ENCODE measurements around the gene KRTAP4-9. TPM values are rescaled to one million over a fixed set of nuclear protein-coding genes. Genes with fewer than 3 reads are reported as not detected.
"Not testable (repeated sequence)": the region's sequence is repeated elsewhere in the genome, so short reads cannot be mapped to it uniquely, and the experiment has no call there.

The KRTAP4-9 gene
- total and polyA plus RNA-seq, 9 donors = not detected

DNA sequence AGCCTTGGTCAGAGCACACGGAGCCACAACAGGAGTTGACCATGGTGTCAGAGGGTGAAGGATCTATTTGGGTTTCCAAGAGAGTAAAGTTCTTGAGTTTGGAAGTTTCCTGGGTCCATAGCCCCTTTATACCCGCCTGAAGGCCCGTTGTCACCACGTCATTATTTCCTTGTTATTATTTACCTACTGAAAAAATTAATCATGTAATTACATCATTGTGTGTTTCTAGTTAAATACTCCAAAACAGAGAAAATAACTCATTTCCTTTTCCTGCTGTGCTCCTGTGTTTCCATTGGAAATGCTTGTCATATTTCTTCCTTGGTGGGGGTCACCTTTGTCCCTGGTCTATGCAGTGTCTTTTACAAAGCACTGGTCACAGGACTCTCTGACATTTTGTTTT, 7.1 kb upstream of the KRTAP4-9 start, which contains the start of gene KRTAP4-8:
Gene KRTAP4-8 (minus strand): TSS at position 101 of the 400 bp plus-strand sequence. CDS start 58 bp downstream, at position 43.
- intact Hi-C loops (cut with DNase I) = no loop called here

GRCh38 chr17:41098481-41098880, 6.7 kb upstream of the KRTAP4-9 start:
- intact Hi-C loops (cut with DNase I) = no loop called here
- H3K4me3 ChIP-seq = no peak overlapping the region
- no peaks in the 10 kb centered on the region for H3K36me3 ChIP-seq
- no peaks in the 10 kb centered on the region for H3K27me3 ChIP-seq
- TF ChIP-seq, protein P1, sequence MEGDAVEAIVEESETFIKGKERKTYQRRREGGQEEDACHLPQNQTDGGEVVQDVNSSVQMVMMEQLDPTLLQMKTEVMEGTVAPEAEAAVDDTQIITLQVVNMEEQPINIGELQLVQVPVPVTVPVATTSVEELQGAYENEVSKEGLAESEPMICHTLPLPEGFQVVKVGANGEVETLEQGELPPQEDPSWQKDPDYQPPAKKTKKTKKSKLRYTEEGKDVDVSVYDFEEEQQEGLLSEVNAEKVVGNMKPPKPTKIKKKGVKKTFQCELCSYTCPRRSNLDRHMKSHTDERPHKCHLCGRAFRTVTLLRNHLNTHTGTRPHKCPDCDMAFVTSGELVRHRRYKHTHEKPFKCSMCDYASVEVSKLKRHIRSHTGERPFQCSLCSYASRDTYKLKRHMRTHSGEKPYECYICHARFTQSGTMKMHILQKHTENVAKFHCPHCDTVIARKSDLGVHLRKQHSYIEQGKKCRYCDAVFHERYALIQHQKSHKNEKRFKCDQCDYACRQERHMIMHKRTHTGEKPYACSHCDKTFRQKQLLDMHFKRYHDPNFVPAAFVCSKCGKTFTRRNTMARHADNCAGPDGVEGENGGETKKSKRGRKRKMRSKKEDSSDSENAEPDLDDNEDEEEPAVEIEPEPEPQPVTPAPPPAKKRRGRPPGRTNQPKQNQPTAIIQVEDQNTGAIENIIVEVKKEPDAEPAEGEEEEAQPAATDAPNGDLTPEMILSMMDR (IDR thresholded peaks at IDR 0.05) = no peak
- WGBS, 3 donors = 78 to 86% (median 80%) methylated on average over 6 of the region's 6 CpGs
- no peak for DNase-seq
- no peaks in the 10 kb centered on the region for H3K4me1 ChIP-seq (ENCODE audit: insufficient read depth)
- no peaks in the 10 kb centered on the region for H3K9me3 ChIP-seq
- no peak overlapping the region for H3K27ac ChIP-seq

More for the DNA sequence above, 7.1 kb upstream of the KRTAP4-9 start, which contains the start of gene KRTAP4-8:
- no peak for DNase-seq
- no peaks in the 10 kb centered on the region for H3K9me3 ChIP-seq
- no peak within 1 kb of the TSS for H3K27ac ChIP-seq
- 47 to 64% (median 55%) methylated on average over 4 of the region's 4 CpGs for WGBS, 3 donors
- H3K4me1 ChIP-seq (ENCODE audit: insufficient read depth) = no peaks in the 10 kb centered on the region
- H3K36me3 ChIP-seq = no peaks in the 10 kb centered on the region
- H3K4me3 ChIP-seq = no peak within 1 kb of the TSS
- TF ChIP-seq POLR2A (IDR thresholded peaks at IDR 0.05) = no peak
- no peaks in the 10 kb centered on the region for H3K27me3 ChIP-seq

DNA sequence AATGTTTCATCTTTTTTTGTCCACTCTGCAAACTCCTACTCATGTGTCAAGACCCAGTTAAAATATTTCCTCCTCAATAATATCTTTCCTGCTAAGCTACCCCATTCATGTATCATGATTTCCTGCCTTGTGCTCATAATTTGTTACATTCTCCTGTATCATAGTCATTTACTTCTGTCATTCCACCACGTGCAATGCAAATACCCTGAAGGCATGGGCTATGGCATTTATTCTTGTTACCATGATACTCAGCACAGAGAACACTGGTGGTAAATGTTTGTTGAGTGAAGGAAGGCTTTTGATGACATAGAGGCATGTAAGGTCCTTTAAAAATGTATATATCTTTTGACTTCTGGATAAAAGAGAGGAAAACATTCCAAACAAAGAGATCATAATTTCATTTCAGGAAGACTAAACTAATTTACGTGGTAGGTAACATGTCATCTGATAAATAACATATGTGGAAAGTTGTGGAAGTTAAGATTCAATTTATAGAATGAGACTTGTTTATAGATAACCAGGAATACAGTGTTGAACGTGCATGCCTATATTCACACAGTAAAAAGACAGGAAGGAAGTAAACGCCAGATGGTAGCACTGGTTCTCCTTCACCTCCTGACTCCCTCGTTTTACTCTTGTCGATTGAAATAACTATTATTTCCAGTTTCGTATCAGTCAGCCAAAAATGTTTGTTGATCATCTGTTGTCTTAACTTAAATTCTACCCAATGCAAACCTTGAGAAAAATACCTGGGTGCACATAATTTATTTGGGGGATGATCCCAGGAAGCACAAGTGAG, 5.3 kb upstream of the KRTAP4-9 start:
- intact Hi-C loops (cut with DNase I) = loop anchor here in 1 of 4 donors (5.0 kb wide), 1 partner anchor 67 kb away; the partner anchor contains the start of gene KRTAP4-3
- not testable (repeated sequence) for H3K4me3 ChIP-seq; H3K27me3 ChIP-seq; H3K4me1 ChIP-seq (ENCODE audit: insufficient read depth); H3K9me3 ChIP-seq; H3K36me3 ChIP-seq; H3K27ac ChIP-seq; DNase-seq
- 47 to 65% (median 57%) methylated on average over 7 of the region's 7 CpGs for WGBS, 3 donors

- 33 to 46% (median 39%) methylated on average over 9 to 10 of the region's 10 CpGs for WGBS, 3 donors
- TF ChIP-seq EP300 (IDR thresholded peaks at IDR 0.05) (no peak), POLR2A (IDR thresholded peaks at IDR 0.05) (no peak)
- TF ChIP-seq, protein P1 (IDR thresholded peaks at IDR 0.05) = no peak
- Histone ChIP-seq H3K36me3 (no peaks in the 10 kb centered on the region), H3K27me3 (no peaks in the 10 kb centered on the region), H3K4me3 (no peak within 1 kb of the TSS), H3K9me3 (no peaks in the 10 kb centered on the region), H3K4me1 (ENCODE audit: insufficient read depth) (no peaks in the 10 kb centered on the region), H3K27ac (no peak within 1 kb of the TSS)
- DNase-seq = no peak
- intact Hi-C loops (cut with DNase I) = loop anchor here in 1 of 4 donors (5.0 kb wide), 1 partner anchor 66 kb away; the partner anchor contains the start of gene KRTAP4-3
Observed at GRCh38 chr17:41101586-41102259, 3.5 kb upstream of the KRTAP4-9 start, which contains the start of gene KRTAP4-16. Gene KRTAP4-16 (minus strand): TSS chr17:41102209. CDS start chr17:41102209, 0 bp downstream.

DNA sequence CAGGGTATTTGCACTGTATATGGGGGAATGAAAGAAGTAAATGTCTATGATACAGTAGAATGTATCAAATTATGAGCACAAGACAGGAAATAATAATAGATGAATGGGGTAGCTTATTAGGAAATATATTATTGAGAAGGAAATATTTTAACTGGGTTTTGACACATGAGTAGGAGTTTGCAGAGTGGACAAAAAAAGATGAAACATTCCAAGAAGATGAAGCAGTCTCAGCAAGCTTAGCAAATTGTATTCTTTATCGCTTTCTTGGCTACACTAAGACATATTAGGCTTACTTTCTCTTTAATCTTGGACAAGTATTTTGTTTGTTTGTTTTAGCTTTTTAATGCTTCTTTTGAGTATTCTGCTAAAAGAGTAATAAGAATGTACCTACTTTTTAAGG, 1.3 kb upstream of the KRTAP4-9 start:
- H3K4me1 ChIP-seq (ENCODE audit: insufficient read depth) = no peaks in the 10 kb centered on the region
- intact Hi-C loops (cut with DNase I) = loop anchor here in 1 of 4 donors (5.0 kb wide), 1 partner anchor 63 kb away; the partner anchor contains the start of gene KRTAP4-3
- no peaks in the 10 kb centered on the region for H3K9me3 ChIP-seq
- DNase-seq = no peak
- H3K27ac ChIP-seq = no peak overlapping the region
- no peak overlapping the region for H3K4me3 ChIP-seq
- TF ChIP-seq, protein P1 (IDR thresholded peaks at IDR 0.05) = no peak
- TF ChIP-seq POLR2A (IDR thresholded peaks at IDR 0.05) (no peak), EP300 (IDR thresholded peaks at IDR 0.05) (no peak)
- H3K27me3 ChIP-seq = no peaks in the 10 kb centered on the region
- no peaks in the 10 kb centered on the region for H3K36me3 ChIP-seq
- WGBS, 3 donors = 78 to 91% (median 83%) methylated on average over 1 of the region's 1 CpG

DNA sequence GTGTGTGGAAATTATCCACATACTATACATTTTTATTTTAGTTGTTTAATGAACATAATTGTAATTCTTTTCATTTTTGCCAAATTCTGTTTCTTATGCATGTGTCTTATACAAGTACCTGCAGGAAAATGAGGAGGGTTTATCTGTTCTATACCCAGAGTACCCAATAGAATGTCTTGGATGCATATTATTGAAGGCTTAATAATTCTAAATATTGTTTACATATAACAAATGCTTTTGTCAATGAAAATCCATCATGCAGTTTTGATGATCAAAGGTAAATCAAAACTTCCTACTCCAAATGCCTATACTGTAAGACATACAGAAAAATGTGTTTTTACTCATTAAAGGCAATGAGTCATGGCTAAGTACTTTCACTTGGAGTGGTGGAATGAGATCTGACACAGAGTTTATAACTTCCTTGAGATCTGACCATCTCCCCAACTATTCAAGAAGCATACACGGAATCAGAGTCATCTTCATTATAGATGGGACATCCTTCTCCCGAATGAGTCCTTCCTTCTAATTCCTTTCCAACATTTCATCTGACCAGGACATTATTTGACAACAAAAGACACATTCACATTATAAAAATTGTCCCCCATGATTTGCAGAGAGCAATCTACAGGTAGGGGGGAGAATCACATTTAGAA, 677 bp upstream of the KRTAP4-9 start:
- H3K36me3 ChIP-seq; DNase-seq; H3K27ac ChIP-seq; H3K4me1 ChIP-seq (ENCODE audit: insufficient read depth); H3K4me3 ChIP-seq; H3K27me3 ChIP-seq; H3K9me3 ChIP-seq: not testable (repeated sequence)
- intact Hi-C loops (cut with DNase I) = loop anchor here in 1 of 4 donors (5.0 kb wide), 1 partner anchor 63 kb away; the partner anchor contains the start of gene KRTAP4-3
- WGBS, 3 donors = 76 to 88% (median 82%) methylated on average over 2 of the region's 2 CpGs
